WTC11 (cell line): ENCODE results near the gene DHX40. TPM values are rescaled to one million over a fixed set of nuclear protein-coding genes. Genes with fewer than 3 reads are reported as not detected.

Experiments
- ATAC-seq: fragments of 200-7000 bp; cut with Tn5 transposase; 2 replicates; pipeline ENCODE4 v1.10.0; 2021; ENCODE audit warnings: mild to moderate bottlenecking, moderate library complexity
- CTCF ChIA-PET: fragments of 300-600 bp; sonication (Branson Sonifier 250); formaldehyde crosslinking; loops from one replicate; lab custom pipeline; 2021; ENCODE audit warnings: antibody characterized with exemption; lab: Charles Lee
- POLR2A ChIA-PET: fragments of 350-600 bp; sonication (Branson Sonifier 250); formaldehyde crosslinking; loops from one replicate; lab custom pipeline; 2021; ENCODE audit warnings: antibody characterized with exemption; lab: Charles Lee
- DNase-seq: peaks from one replicate; pipeline ENCODE4 v3.0.0; 2021; ENCODE audit warnings: low spot score
- H3K27ac Mint-ChIP-seq: 2 replicates; pipeline ENCODE4 v1.8.0; 2021; ENCODE audit warnings: mixed read lengths
- H3K27me3 Mint-ChIP-seq: 2 replicates; pipeline ENCODE4 v1.8.0; 2021; ENCODE audit warnings: low read depth, mild to moderate bottlenecking, moderate library complexity, mixed read lengths
- H3K36me3 Mint-ChIP-seq: 2 replicates; pipeline ENCODE4 v1.8.0; 2021; ENCODE audit warnings: mixed read lengths
- H3K4me1 Mint-ChIP-seq: 2 replicates; pipeline ENCODE4 v1.8.0; 2022; ENCODE audit warnings: mixed read lengths
- H3K4me3 Mint-ChIP-seq: 2 replicates; pipeline ENCODE4 v1.8.0; 2021; ENCODE audit warnings: mild to moderate bottlenecking, moderate library complexity, mixed read lengths
- H3K9me3 Mint-ChIP-seq: 2 replicates; pipeline ENCODE4 v1.8.0; 2021; ENCODE audit warnings: mixed read lengths
- ELF4 ChIP-seq: sonication (generic); formaldehyde crosslinking; IDR thresholded peaks from 2 replicates; pipeline ENCODE4 v1.8.1; 2022; ENCODE audit warnings: low read depth, mild to moderate bottlenecking, moderate library complexity, missing genetic modification reagents
- IRF2 ChIP-seq: sonication (generic); formaldehyde crosslinking; IDR thresholded peaks from 2 replicates; pipeline ENCODE4 v1.8.0; 2022; ENCODE audit warnings: low read depth, missing genetic modification reagents, borderline replicate concordance
- KAT7 ChIP-seq: sonication (generic); formaldehyde crosslinking; IDR thresholded peaks from 2 replicates; pipeline ENCODE4 v1.8.1; 2023; ENCODE audit warnings: missing genetic modification reagents, mild to moderate bottlenecking, borderline replicate concordance
- NFYB ChIP-seq: sonication (generic); formaldehyde crosslinking; conservative IDR thresholded peaks from 2 replicates; pipeline ENCODE4 v1.8.0; 2022; ENCODE audit warnings: low read depth, missing genetic modification reagents
- OVOL2 ChIP-seq: fragments of 250-450 bp; sonication (Bioruptor Pico); IDR thresholded peaks from 2 replicates; pipeline ENCODE4 v1.9.0; 2021; ENCODE audit warnings: mild to moderate bottlenecking, borderline replicate concordance
- ZNF416 ChIP-seq: fragments of 250-450 bp; sonication (Bioruptor Pico); IDR thresholded peaks from 2 replicates; pipeline ENCODE4 v1.9.0; 2021; ENCODE audit warnings: mild to moderate bottlenecking, inconsistent platforms
- total RNA-seq: library from RNA; stranded (reverse); gene quantifications from 3 replicates; pipeline ENCODE4 v1.2.3, GENCODE V29; 2021
- TF ChIP-seq, protein P1 (sequence below): sonication (generic); formaldehyde crosslinking; conservative IDR thresholded peaks from 2 replicates; pipeline ENCODE4 v1.8.1; 2023; ENCODE audit warnings: mild to moderate bottlenecking, low read depth, missing genetic modification reagents, moderate library complexity
- TF ChIP-seq, protein P2 (sequence below): sonication (generic); formaldehyde crosslinking; IDR thresholded peaks from 2 replicates; pipeline ENCODE4 v1.8.0; 2022; ENCODE audit warnings: mild to moderate bottlenecking, missing genetic modification reagents
- TF ChIP-seq, protein P3 (sequence below): sonication (generic); formaldehyde crosslinking; IDR thresholded peaks from 2 replicates; pipeline ENCODE4 v1.8.1; 2022; ENCODE audit warnings: low read depth, mild to moderate bottlenecking, moderate library complexity, missing genetic modification reagents, borderline replicate concordance
- TF ChIP-seq, protein P4 (sequence below): sonication (generic); formaldehyde crosslinking; IDR thresholded peaks from 2 replicates; pipeline ENCODE4 v1.8.1; 2023; ENCODE audit warnings: mild to moderate bottlenecking, missing genetic modification reagents
- TF ChIP-seq, protein P5 (sequence below): sonication (generic); formaldehyde crosslinking; IDR thresholded peaks from 2 replicates; pipeline ENCODE4 v1.8.1; 2022; ENCODE audit warnings: missing genetic modification reagents, borderline replicate concordance
- TF ChIP-seq, protein P6 (sequence below): sonication (generic); formaldehyde crosslinking; IDR thresholded peaks from 2 replicates; pipeline ENCODE4 v1.8.1; 2023; ENCODE audit warnings: mild to moderate bottlenecking, missing genetic modification reagents, borderline replicate concordance
- TF ChIP-seq, protein P7 (sequence below): fragments of 250-450 bp; sonication (Bioruptor Pico); IDR thresholded peaks from 2 replicates; pipeline ENCODE4 v2.1.2; 2022; ENCODE audit warnings: mild to moderate bottlenecking, moderate library complexity

Gene DHX40
- total RNA-seq, 1 experiment from 2014 or later: 26.9 TPM

DNA sequence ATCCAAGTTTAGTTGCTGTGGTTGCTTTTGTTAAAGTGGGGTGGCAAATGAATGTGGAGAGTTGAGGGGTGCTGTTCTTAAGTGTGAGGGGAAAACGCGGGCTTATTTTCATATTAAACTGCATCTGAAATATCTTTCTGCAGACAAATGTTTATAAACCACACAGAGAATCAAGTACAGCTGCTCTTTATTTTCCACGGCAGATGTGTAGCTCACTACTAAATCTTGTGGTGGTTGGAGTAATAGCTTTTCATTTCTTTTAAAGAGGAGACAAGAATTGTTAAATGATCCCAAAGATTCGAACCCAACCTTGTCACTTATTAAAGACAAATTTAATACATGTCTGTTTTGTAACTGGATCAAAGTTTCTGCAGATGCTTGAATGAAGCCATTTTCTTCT, 56.4 kb downstream of the DHX40 start:
- ATAC-seq (no peak), DNase-seq (no peak)
- POLR2A ChIA-PET: no interaction called here
- Mint-ChIP-seq H3K27me3 (no peaks in the 10 kb centered on the region), H3K4me3 (peak overlapping the region; percentile 90), H3K4me1 (peaks cover 44% of the 10 kb centered on the region), H3K9me3 (no peaks in the 10 kb centered on the region)
- CTCF ChIA-PET: no interaction called here
- TF ChIP-seq ELF4 (CRISPR knock-in tag) (no peak), NFYB (CRISPR knock-in tag) (no peak), OVOL2 (CRISPR knock-in tag) (no peak), KAT7 (CRISPR knock-in tag) (no peak), IRF2 (CRISPR knock-in tag) (no peak), ZNF416 (no peak)
- TF ChIP-seq, protein P1, sequence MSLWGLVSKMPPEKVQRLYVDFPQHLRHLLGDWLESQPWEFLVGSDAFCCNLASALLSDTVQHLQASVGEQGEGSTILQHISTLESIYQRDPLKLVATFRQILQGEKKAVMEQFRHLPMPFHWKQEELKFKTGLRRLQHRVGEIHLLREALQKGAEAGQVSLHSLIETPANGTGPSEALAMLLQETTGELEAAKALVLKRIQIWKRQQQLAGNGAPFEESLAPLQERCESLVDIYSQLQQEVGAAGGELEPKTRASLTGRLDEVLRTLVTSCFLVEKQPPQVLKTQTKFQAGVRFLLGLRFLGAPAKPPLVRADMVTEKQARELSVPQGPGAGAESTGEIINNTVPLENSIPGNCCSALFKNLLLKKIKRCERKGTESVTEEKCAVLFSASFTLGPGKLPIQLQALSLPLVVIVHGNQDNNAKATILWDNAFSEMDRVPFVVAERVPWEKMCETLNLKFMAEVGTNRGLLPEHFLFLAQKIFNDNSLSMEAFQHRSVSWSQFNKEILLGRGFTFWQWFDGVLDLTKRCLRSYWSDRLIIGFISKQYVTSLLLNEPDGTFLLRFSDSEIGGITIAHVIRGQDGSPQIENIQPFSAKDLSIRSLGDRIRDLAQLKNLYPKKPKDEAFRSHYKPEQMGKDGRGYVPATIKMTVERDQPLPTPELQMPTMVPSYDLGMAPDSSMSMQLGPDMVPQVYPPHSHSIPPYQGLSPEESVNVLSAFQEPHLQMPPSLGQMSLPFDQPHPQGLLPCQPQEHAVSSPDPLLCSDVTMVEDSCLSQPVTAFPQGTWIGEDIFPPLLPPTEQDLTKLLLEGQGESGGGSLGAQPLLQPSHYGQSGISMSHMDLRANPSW (CRISPR knock-in tag): no peak
- TF ChIP-seq, protein P2, sequence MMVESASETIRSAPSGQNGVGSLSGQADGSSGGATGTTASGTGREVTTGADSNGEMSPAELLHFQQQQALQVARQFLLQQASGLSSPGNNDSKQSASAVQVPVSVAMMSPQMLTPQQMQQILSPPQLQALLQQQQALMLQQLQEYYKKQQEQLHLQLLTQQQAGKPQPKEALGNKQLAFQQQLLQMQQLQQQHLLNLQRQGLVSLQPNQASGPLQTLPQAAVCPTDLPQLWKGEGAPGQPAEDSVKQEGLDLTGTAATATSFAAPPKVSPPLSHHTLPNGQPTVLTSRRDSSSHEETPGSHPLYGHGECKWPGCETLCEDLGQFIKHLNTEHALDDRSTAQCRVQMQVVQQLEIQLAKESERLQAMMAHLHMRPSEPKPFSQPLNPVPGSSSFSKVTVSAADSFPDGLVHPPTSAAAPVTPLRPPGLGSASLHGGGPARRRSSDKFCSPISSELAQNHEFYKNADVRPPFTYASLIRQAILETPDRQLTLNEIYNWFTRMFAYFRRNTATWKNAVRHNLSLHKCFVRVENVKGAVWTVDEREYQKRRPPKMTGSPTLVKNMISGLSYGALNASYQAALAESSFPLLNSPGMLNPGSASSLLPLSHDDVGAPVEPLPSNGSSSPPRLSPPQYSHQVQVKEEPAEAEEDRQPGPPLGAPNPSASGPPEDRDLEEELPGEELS (CRISPR knock-in tag): no peak
- TF ChIP-seq, protein P3, sequence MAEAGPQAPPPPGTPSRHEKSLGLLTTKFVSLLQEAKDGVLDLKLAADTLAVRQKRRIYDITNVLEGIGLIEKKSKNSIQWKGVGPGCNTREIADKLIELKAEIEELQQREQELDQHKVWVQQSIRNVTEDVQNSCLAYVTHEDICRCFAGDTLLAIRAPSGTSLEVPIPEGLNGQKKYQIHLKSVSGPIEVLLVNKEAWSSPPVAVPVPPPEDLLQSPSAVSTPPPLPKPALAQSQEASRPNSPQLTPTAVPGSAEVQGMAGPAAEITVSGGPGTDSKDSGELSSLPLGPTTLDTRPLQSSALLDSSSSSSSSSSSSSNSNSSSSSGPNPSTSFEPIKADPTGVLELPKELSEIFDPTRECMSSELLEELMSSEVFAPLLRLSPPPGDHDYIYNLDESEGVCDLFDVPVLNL (CRISPR knock-in tag): no peak
- TF ChIP-seq, protein P4, sequence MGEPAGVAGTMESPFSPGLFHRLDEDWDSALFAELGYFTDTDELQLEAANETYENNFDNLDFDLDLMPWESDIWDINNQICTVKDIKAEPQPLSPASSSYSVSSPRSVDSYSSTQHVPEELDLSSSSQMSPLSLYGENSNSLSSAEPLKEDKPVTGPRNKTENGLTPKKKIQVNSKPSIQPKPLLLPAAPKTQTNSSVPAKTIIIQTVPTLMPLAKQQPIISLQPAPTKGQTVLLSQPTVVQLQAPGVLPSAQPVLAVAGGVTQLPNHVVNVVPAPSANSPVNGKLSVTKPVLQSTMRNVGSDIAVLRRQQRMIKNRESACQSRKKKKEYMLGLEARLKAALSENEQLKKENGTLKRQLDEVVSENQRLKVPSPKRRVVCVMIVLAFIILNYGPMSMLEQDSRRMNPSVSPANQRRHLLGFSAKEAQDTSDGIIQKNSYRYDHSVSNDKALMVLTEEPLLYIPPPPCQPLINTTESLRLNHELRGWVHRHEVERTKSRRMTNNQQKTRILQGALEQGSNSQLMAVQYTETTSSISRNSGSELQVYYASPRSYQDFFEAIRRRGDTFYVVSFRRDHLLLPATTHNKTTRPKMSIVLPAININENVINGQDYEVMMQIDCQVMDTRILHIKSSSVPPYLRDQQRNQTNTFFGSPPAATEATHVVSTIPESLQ (CRISPR knock-in tag): no peak
- TF ChIP-seq, protein P5, sequence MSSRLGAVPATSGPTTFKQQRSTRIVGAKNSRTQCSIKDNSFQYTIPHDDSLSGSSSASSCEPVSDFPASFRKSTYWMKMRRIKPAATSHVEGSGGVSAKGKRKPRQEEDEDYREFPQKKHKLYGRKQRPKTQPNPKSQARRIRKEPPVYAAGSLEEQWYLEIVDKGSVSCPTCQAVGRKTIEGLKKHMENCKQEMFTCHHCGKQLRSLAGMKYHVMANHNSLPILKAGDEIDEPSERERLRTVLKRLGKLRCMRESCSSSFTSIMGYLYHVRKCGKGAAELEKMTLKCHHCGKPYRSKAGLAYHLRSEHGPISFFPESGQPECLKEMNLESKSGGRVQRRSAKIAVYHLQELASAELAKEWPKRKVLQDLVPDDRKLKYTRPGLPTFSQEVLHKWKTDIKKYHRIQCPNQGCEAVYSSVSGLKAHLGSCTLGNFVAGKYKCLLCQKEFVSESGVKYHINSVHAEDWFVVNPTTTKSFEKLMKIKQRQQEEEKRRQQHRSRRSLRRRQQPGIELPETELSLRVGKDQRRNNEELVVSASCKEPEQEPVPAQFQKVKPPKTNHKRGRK (CRISPR knock-in tag): no peak
- TF ChIP-seq, protein P6, sequence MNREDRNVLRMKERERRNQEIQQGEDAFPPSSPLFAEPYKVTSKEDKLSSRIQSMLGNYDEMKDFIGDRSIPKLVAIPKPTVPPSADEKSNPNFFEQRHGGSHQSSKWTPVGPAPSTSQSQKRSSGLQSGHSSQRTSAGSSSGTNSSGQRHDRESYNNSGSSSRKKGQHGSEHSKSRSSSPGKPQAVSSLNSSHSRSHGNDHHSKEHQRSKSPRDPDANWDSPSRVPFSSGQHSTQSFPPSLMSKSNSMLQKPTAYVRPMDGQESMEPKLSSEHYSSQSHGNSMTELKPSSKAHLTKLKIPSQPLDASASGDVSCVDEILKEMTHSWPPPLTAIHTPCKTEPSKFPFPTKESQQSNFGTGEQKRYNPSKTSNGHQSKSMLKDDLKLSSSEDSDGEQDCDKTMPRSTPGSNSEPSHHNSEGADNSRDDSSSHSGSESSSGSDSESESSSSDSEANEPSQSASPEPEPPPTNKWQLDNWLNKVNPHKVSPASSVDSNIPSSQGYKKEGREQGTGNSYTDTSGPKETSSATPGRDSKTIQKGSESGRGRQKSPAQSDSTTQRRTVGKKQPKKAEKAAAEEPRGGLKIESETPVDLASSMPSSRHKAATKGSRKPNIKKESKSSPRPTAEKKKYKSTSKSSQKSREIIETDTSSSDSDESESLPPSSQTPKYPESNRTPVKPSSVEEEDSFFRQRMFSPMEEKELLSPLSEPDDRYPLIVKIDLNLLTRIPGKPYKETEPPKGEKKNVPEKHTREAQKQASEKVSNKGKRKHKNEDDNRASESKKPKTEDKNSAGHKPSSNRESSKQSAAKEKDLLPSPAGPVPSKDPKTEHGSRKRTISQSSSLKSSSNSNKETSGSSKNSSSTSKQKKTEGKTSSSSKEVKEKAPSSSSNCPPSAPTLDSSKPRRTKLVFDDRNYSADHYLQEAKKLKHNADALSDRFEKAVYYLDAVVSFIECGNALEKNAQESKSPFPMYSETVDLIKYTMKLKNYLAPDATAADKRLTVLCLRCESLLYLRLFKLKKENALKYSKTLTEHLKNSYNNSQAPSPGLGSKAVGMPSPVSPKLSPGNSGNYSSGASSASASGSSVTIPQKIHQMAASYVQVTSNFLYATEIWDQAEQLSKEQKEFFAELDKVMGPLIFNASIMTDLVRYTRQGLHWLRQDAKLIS (CRISPR knock-in tag): no peak
- TF ChIP-seq, protein P7, sequence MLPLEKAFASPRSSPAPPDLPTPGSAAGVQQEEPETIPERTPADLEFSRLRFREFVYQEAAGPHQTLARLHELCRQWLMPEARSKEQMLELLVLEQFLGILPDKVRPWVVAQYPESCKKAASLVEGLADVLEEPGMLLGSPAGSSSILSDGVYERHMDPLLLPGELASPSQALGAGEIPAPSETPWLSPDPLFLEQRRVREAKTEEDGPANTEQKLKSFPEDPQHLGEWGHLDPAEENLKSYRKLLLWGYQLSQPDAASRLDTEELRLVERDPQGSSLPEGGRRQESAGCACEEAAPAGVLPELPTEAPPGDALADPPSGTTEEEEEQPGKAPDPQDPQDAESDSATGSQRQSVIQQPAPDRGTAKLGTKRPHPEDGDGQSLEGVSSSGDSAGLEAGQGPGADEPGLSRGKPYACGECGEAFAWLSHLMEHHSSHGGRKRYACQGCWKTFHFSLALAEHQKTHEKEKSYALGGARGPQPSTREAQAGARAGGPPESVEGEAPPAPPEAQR: no peak
- TF ChIP-seq, all 79 proteins: peak for 0
- H3K27ac Mint-ChIP-seq: peak overlapping the region; percentile 74; the same call in 1 of the 2 replicates
- no peaks in the 10 kb centered on the region for H3K36me3 Mint-ChIP-seq
